ENCODE results near the gene PIGU. TPM values are rescaled to one million over a fixed set of nuclear protein-coding genes. Genes with fewer than 3 reads are reported as not detected.
A peak's percentile ranks its signal among the peaks of the same experiment; 100 is the strongest.

PIGU gene
- total and polyA plus RNA-seq, 9 of the 15 experiments (the other 6 are each of a cell fraction or from before 2014, with no cell fraction given), result 6.5 to 100 (median 28.1) TPM

DNA sequence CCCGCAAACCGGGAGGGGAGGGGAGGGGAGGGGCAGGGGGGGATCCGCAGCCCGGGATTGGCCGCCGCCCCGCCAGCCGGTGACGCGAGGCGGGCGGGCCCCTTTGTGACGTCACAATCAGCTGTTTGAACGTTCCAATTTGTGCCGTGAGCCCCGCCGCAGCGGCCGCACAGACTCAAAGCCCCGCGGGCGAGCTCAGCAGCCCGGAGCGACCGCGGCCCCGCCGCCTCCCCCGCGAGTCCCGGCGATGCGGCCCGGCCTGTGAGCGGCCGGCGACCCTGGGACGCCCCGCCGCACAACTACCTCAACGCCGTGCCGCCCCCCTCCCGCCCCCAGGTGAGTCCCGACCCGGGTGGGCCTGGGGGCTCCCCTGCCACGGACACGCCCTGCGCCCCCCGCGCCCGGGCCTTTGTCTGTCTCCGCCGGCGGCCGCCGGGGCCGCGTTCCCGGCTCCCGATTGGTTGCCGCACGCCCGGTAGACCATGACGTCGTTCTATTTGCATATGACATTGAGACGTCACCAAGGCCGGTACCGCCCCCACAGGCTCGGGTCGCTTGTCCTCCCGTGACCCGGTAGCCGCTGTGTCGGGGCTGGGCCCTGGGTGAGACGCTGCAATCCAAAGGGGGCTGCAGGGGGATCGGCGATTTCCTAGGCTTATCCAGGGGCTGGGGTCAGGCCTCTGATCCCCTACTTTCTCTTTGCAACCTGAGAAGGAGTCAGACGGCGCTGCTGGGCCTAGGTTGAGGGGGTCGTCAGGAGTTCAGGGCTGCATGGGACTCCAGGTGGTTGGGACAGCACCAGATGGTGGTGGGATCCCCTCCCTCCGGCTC is 27.5 kb upstream of the PIGU start, which contains the start of gene TP53INP2 (continued):
- TF ChIP-seq, protein P1, sequence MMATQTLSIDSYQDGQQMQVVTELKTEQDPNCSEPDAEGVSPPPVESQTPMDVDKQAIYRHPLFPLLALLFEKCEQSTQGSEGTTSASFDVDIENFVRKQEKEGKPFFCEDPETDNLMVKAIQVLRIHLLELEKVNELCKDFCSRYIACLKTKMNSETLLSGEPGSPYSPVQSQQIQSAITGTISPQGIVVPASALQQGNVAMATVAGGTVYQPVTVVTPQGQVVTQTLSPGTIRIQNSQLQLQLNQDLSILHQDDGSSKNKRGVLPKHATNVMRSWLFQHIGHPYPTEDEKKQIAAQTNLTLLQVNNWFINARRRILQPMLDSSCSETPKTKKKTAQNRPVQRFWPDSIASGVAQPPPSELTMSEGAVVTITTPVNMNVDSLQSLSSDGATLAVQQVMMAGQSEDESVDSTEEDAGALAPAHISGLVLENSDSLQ (IDR thresholded peaks at IDR 0.05), result no peak
- TF ChIP-seq SMAD1 (IDR thresholded peaks at IDR 0.05; ENCODE audit: low read depth, low read length, partially characterized antibody) (peak; percentile 33), JUND (IDR thresholded peaks at IDR 0.05; ENCODE audit: borderline replicate concordance, low read depth, low read length) (peak; percentile 68; the same call in 1 of the 2 replicates), JUND (tag; IDR thresholded peaks at IDR 0.05; ENCODE audit: borderline replicate concordance, low read depth, low read length) (no peak; the same call in 2 of the 3 replicates), ZNF277 (CRISPR knock-in tag; IDR thresholded peaks at IDR 0.05; ENCODE audit: borderline replicate concordance) (no peak), ZNF3 (CRISPR knock-in tag; IDR thresholded peaks at IDR 0.05) (no peak), ZNF384 (IDR thresholded peaks at IDR 0.05; ENCODE audit: low read depth, low read length) (no peak), GTF2E2 (tag; IDR thresholded peaks at IDR 0.05) (peak; percentile 34; the same call in 1 of the 2 replicates), RBM25 (IDR thresholded peaks at IDR 0.05; ENCODE audit: low read depth, low read length, severe bottlenecking) (peak; percentile 51), ZBTB12 (CRISPR knock-in tag; IDR thresholded peaks at IDR 0.05) (peak; percentile 90), GTF3C2 (IDR thresholded peaks at IDR 0.05; ENCODE audit: borderline replicate concordance, extremely low read depth, insufficient read length) (no peak), EGR1 (conservative IDR thresholded peaks at IDR 0.05) (peak; percentile 76), NRF1 (conservative IDR thresholded peaks at IDR 0.05 in 1 of 2, IDR thresholded peaks at IDR 0.05 in 1 of 2) (peak; percentile 19 to 33; a peak in 1 of 4 replicates), CBX8 (IDR thresholded peaks at IDR 0.05; ENCODE audit: borderline replicate concordance, extremely low read depth, low read depth, low read length, poor library complexity, severe bottlenecking) (no peak)
- TF ChIP-seq, protein P2, sequence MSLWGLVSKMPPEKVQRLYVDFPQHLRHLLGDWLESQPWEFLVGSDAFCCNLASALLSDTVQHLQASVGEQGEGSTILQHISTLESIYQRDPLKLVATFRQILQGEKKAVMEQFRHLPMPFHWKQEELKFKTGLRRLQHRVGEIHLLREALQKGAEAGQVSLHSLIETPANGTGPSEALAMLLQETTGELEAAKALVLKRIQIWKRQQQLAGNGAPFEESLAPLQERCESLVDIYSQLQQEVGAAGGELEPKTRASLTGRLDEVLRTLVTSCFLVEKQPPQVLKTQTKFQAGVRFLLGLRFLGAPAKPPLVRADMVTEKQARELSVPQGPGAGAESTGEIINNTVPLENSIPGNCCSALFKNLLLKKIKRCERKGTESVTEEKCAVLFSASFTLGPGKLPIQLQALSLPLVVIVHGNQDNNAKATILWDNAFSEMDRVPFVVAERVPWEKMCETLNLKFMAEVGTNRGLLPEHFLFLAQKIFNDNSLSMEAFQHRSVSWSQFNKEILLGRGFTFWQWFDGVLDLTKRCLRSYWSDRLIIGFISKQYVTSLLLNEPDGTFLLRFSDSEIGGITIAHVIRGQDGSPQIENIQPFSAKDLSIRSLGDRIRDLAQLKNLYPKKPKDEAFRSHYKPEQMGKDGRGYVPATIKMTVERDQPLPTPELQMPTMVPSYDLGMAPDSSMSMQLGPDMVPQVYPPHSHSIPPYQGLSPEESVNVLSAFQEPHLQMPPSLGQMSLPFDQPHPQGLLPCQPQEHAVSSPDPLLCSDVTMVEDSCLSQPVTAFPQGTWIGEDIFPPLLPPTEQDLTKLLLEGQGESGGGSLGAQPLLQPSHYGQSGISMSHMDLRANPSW (CRISPR knock-in tag; IDR thresholded peaks at IDR 0.05), result 0 out of 2 replicates have a peak, but pooled peaks have one; percentile 53
- TF ChIP-seq, protein P3, sequence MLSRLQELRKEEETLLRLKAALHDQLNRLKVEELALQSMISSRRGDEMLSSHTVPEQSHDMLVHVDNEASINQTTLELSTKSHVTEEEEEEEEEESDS (CRISPR knock-in tag; IDR thresholded peaks at IDR 0.05), result no peak

Measured in K562 (cell line).